Measurements from ENCODE around the gene CLTC.

GRCh38 chr17:59666235-59666634, 46.5 kb downstream of the CLTC start:
- TF ChIP-seq ZNF530 (CRISPR knock-in tag; IDR thresholded peaks at IDR 0.05; ENCODE audit: low read depth), result no peak
- no peak for TF ChIP-seq CHD2 (IDR thresholded peaks at IDR 0.05; ENCODE audit: low read depth, low read length)
- TF ChIP-seq ZNF17 (CRISPR knock-in tag; IDR thresholded peaks at IDR 0.05), result no peak
- TF ChIP-seq FOXO4 (CRISPR knock-in tag; conservative IDR thresholded peaks at IDR 0.05), result no peak
- TF ChIP-seq BRCA1 (CRISPR knock-in tag; IDR thresholded peaks at IDR 0.05), result no peak
- TF ChIP-seq ARNT (IDR thresholded peaks at IDR 0.05), result no peak
- no peak for TF ChIP-seq REPIN1 (CRISPR knock-in tag; IDR thresholded peaks at IDR 0.05; ENCODE audit: borderline replicate concordance, low read depth)
- no peak for TF ChIP-seq ATF2 (CRISPR knock-in tag; IDR thresholded peaks at IDR 0.05)
- TF ChIP-seq ZBTB25 (CRISPR knock-in tag; IDR thresholded peaks at IDR 0.05), result no peak
- TF ChIP-seq CTCF (CRISPR knock-in tag; IDR thresholded peaks at IDR 0.05), result no peak
